Right ventricle myocardium superior (tissue), 1 donor: ENCODE measurements around the gene KHNYN. TPM values are rescaled to one million over a fixed set of nuclear protein-coding genes. Genes with fewer than 3 reads are reported as not detected.

Experiments used
- total RNA-seq: library from RNA; stranded (reverse); fragmentation: NEBNext Ultra II Directional; extraction: Animal tissue kit (Norgen Biotek cat#: 25700); gene quantifications from one replicate; pipeline ENCODE4 v1.2.1, GENCODE V29; 2021
- donor health status: DM: no; HTN: yes; CAD: no; lungs with severe emphysema.

Gene KHNYN
- total RNA-seq, 1 donor from 2014 or later, result 22.5 TPM

Other genes starting within 250 kb of the KHNYN start
- 10.5 TPM for gene IPO4, start 241.1 kb upstream of the KHNYN start, total RNA-seq
- 19.2 TPM for gene TM9SF1, start 234.5 kb upstream of the KHNYN start, total RNA-seq
- gene TSSK4, start 224.3 kb upstream of the KHNYN start, total RNA-seq, result not detected
- 26.6 TPM for gene CHMP4A, start 216.5 kb upstream of the KHNYN start, total RNA-seq
- 18.9 TPM for gene MDP1, start 213.9 kb upstream of the KHNYN start, total RNA-seq
- gene NEDD8, start 197.6 kb upstream of the KHNYN start, total RNA-seq, result 212 TPM
- 26.2 TPM for gene GMPR2, start 197.0 kb upstream of the KHNYN start, total RNA-seq
- gene TINF2, start 187.3 kb upstream of the KHNYN start, total RNA-seq, result 28.7 TPM
- gene TGM1, start 166.8 kb upstream of the KHNYN start, total RNA-seq, result 1.1 TPM
- 20.3 TPM for gene RABGGTA, start 158.4 kb upstream of the KHNYN start, total RNA-seq
- 5.2 TPM for gene DHRS1, start 130.2 kb upstream of the KHNYN start, total RNA-seq
- 23.4 TPM for gene NOP9, start 130.1 kb upstream of the KHNYN start, total RNA-seq
- 2.9 TPM for gene CIDEB, start 122.0 kb upstream of the KHNYN start, total RNA-seq
- gene LTB4R2, start 119.8 kb upstream of the KHNYN start, total RNA-seq, result 0.65 TPM
- gene LTB4R, start 118.5 kb upstream of the KHNYN start, total RNA-seq, result 1.8 TPM
- gene ADCY4, start 94.9 kb upstream of the KHNYN start, total RNA-seq, result 20.6 TPM
- gene RIPK3, start 90.0 kb upstream of the KHNYN start, total RNA-seq, result 2.9 TPM
- 25.6 TPM for gene NFATC4, start 61.8 kb upstream of the KHNYN start, total RNA-seq
- gene NYNRIN, start 31.0 kb upstream of the KHNYN start, total RNA-seq, result 8.8 TPM
- gene CBLN3, start 286 bp upstream of the KHNYN start, total RNA-seq, result 0.65 TPM
- gene SDR39U1, start 12.8 kb downstream of the KHNYN start, total RNA-seq, result 84.7 TPM
- gene CMA1, start 78.3 kb downstream of the KHNYN start, total RNA-seq, result 1.9 TPM
- 2.4 TPM for gene CTSG, start 146.3 kb downstream of the KHNYN start, total RNA-seq
- gene GZMH, start 179.7 kb downstream of the KHNYN start, total RNA-seq, result 0.86 TPM
- 1.3 TPM for gene GZMB, start 204.2 kb downstream of the KHNYN start, total RNA-seq